Measurements from ENCODE around the gene NEURL1.

The NEURL1 gene

GRCh38 chr10:103544657-103545310 lies 51.3 kb downstream of the NEURL1 start:
- no peak for DNase-seq (ENCODE audit: low read depth, low spot score)
- no peak overlapping the region for H3K4me3 ChIP-seq (ENCODE audit: low read depth, low read length)
- in situ Hi-C loops (cut with HindIII; ENCODE audit: low sequenced_read_pairs): no loop called here
- no peak for TF ChIP-seq CTCF (IDR thresholded peaks at IDR 0.05; ENCODE audit: low read depth, low read length)

DNA sequence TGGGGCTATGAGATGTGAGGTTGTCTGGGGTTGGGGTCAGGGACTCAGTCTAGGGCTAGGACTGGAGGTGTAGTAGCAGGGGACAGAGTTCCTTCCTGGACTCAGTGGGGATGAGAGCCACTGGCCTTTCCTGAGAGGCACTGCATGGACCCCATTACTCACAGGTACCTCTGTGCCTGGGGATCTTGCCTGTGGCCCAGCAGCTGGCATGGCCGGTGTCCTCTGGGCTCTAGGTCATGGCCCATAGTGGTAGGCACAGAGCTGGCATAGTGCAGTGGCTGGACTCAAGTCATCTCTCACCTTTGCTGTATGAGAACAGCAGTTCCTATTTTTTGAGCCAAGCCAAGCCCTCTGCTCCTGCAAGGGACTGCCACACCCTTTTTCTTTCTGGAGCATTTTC lies 51.9 kb downstream of the NEURL1 start:
- no peak overlapping the region for H3K4me3 ChIP-seq (ENCODE audit: low read depth, low read length)
- DNase-seq (ENCODE audit: low read depth, low spot score): no peak
- in situ Hi-C loops (cut with HindIII; ENCODE audit: low sequenced_read_pairs): no loop called here
- TF ChIP-seq CTCF (IDR thresholded peaks at IDR 0.05; ENCODE audit: low read depth, low read length): no peak

DNA sequence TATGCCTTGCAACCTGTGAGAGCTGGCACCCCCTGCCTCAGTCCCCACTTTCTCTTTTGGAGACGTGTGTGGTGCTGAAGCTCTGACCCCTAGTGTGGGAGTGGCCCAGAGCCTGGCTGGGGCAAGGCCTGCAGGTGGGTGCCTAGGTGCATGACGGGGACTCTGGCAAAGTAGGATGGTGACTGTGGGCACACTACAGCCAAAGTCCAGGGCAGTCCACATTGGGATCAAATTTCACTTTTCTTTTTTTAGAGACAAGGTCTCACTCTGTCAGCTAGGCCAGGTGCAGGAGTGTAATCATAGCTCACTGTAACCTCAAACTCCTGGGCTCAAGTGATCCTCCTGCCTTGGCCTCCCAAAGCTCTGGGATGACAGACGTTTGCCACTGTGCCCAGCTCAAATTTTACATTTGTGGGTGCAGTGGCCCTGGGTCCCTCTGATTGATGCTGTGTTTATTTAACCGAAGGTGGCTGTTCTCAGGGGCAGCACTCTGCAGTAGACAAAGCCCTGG lies 52.3 kb downstream of the NEURL1 start:
- H3K4me3 ChIP-seq (ENCODE audit: low read depth, low read length): no peak overlapping the region
- TF ChIP-seq CTCF (IDR thresholded peaks at IDR 0.05; ENCODE audit: low read depth, low read length): no peak
- DNase-seq (ENCODE audit: low read depth, low spot score): no peak
- in situ Hi-C loops (cut with HindIII; ENCODE audit: low sequenced_read_pairs): no loop called here

DNA sequence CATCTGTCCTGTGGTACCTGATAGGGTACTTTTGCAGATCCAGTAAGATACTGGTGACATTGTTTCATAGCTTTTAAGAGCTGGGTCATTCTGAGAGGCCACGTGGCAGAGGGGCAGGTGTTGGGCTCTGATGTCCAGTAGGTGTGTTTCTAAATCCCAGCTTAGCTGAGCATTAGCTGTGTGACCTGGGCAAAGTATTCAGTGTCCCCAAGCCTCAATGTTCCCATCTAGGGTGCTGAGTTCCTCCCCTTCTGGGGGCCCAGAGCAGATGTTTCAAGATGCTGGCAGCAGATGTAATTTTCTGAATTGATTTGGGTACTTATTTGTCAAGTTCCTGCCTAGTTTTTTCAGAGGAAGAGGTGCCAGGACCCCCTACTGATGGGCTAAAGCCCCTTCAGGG lies 52.9 kb downstream of the NEURL1 start:
- TF ChIP-seq CTCF (IDR thresholded peaks at IDR 0.05; ENCODE audit: low read depth, low read length): no peak
- H3K4me3 ChIP-seq (ENCODE audit: low read depth, low read length): no peak overlapping the region
- in situ Hi-C loops (cut with HindIII; ENCODE audit: low sequenced_read_pairs): no loop called here
- DNase-seq (ENCODE audit: low read depth, low spot score): no peak

GRCh38 chr10:103547391-103547946 lies 54.0 kb downstream of the NEURL1 start:
- TF ChIP-seq CTCF (IDR thresholded peaks at IDR 0.05; ENCODE audit: low read depth, low read length): no peak
- in situ Hi-C loops (cut with HindIII; ENCODE audit: low sequenced_read_pairs): no loop called here
- H3K4me3 ChIP-seq (ENCODE audit: low read depth, low read length): no peak overlapping the region
- DNase-seq (ENCODE audit: low read depth, low spot score): no peak

DNA sequence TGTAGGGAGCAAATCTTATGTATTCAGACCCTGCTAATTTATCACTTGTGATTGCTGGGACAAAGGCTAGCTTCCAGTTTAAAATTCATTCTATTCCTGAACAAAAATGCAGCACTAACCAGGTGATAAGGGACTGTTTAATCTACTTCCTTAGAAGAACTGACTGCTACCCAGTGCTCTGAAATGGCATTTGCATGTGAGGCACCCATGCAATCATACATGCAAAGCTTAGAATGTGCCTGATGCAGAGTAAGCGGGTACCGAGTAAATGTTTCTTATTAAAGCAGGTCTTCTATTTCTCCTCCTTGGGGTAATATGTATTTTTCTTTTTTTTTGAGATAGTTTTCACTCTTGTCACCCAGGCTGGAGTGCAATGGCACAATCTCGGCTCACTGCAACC lies 54.5 kb downstream of the NEURL1 start:
- in situ Hi-C loops (cut with HindIII; ENCODE audit: low sequenced_read_pairs): no loop called here
- no peak for TF ChIP-seq CTCF (IDR thresholded peaks at IDR 0.05; ENCODE audit: low read depth, low read length)
- no peak for DNase-seq (ENCODE audit: low read depth, low spot score)
- no peak overlapping the region for H3K4me3 ChIP-seq (ENCODE audit: low read depth, low read length)
